ENCODE data around the gene PLA2G4C. TPM values are rescaled to one million over a fixed set of nuclear protein-coding genes. Genes with fewer than 3 reads are reported as not detected.

PLA2G4C gene
- total RNA-seq, 1 donor from 2014 or later = 110 TPM

DNA sequence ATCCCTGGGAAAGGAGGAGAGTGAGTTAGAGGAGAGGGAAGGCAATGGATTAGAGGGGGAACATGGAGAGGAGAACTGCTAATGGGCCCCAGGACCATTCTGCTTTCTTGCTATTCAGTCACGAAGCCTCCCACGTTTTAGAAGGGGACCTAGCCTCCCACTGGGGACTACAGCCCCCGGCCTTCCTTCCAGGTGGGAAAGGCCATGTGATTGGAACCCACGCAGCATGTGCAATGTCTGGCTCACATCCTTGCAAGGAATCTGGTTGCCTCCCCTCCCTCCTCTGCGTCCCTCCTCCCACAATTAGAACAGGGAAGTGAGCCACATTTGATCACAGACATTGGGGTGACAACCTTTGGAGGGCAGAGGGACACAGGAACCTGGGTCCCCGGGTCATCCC lies 22.5 kb upstream of the PLA2G4C start:
- no peak overlapping the region for H3K4me3 ChIP-seq
- H3K27ac ChIP-seq = no peak overlapping the region
- DNase-seq (ENCODE audit: low spot score in 2 of 2) = no peak
- H3K36me3 ChIP-seq = peaks cover 4 to 13% of the 10 kb centered on the region in 2 donors
- TF ChIP-seq CTCF (IDR thresholded peaks at IDR 0.05) = no peak
- no peaks in the 10 kb centered on the region for H3K9me3 ChIP-seq
- no peaks in the 10 kb centered on the region for H3K4me1 ChIP-seq
- no peaks in the 10 kb centered on the region for H3K27me3 ChIP-seq
- intact Hi-C loops (cut with DNase I) = no loop called here

GRCh38 chr19:48127561-48127960 lies 16.9 kb upstream of the PLA2G4C start:
- intact Hi-C loops (cut with DNase I) = no loop called here
- H3K27me3 ChIP-seq = no peaks in the 10 kb centered on the region
- no peak overlapping the region for H3K4me3 ChIP-seq
- H3K9me3 ChIP-seq = no peaks in the 10 kb centered on the region
- no peaks in the 10 kb centered on the region for H3K4me1 ChIP-seq
- no peak for TF ChIP-seq CTCF (IDR thresholded peaks at IDR 0.05)
- no peak overlapping the region for H3K27ac ChIP-seq
- no peak for DNase-seq (ENCODE audit: low spot score in 2 of 2)
- H3K36me3 ChIP-seq = peaks cover 14 to 16% of the 10 kb centered on the region in 2 donors

- H3K36me3 ChIP-seq = peaks cover 14 to 17% of the 10 kb centered on the region in 2 donors
- no peak for TF ChIP-seq CTCF (IDR thresholded peaks at IDR 0.05)
- H3K27ac ChIP-seq = no peak overlapping the region
- DNase-seq (ENCODE audit: low spot score in 2 of 2) = no peak
- no peak overlapping the region for H3K4me3 ChIP-seq
- H3K27me3 ChIP-seq = no peaks in the 10 kb centered on the region
- no peaks in the 10 kb centered on the region for H3K9me3 ChIP-seq
- intact Hi-C loops (cut with DNase I) = no loop called here
- H3K4me1 ChIP-seq = no peaks in the 10 kb centered on the region
These were observed 13.5 kb upstream of the PLA2G4C start for GRCh38 chr19:48123907-48124651.

- H3K9me3 ChIP-seq = no peaks in the 10 kb centered on the region
- DNase-seq (ENCODE audit: low spot score in 2 of 2) = no peak
- peaks cover 8 to 13% of the 10 kb centered on the region in 2 donors for H3K36me3 ChIP-seq
- no peak overlapping the region for H3K4me3 ChIP-seq
- TF ChIP-seq CTCF (IDR thresholded peaks at IDR 0.05) = no peak
- intact Hi-C loops (cut with DNase I) = no loop called here
- no peak overlapping the region for H3K27ac ChIP-seq
- no peaks in the 10 kb centered on the region for H3K27me3 ChIP-seq
- no peaks in the 10 kb centered on the region for H3K4me1 ChIP-seq
These were observed 11.8 kb upstream of the PLA2G4C start for GRCh38 chr19:48122421-48122820.

- Histone ChIP-seq H3K36me3 (peaks cover 7 to 10% of the 10 kb centered on the region in 2 donors), H3K9me3 (no peaks in the 10 kb centered on the region), H3K27me3 (no peaks in the 10 kb centered on the region), H3K27ac (no peak overlapping the region), H3K4me3 (no peak overlapping the region), H3K4me1 (no peaks in the 10 kb centered on the region)
- no peak for TF ChIP-seq CTCF (IDR thresholded peaks at IDR 0.05)
- DNase-seq (ENCODE audit: low spot score in 2 of 2) = no peak
- intact Hi-C loops (cut with DNase I) = no loop called here
These were observed 11.3 kb upstream of the PLA2G4C start for GRCh38 chr19:48121909-48122371.

Data from ascending aorta (tissue), 2 donors.